NCI-H82 treated with DMSO at 0.1 percent for 48 hours (cell line): ENCODE data around the gene AKT3.

Experiments
- DNase-seq: peaks from one replicate; lab custom pipeline; 2025; ENCODE audit not compliant: unreplicated experiment; lab: John Stamatoyannopoulos, UW

AKT3 gene

GRCh38 chr1:243471754-243472745 lies 378.0 kb downstream of the AKT3 start:
- no peak for DNase-seq

GRCh38 chr1:243471026-243471685 lies 378.9 kb downstream of the AKT3 start:
- DNase-seq: peak; percentile 99

GRCh38 chr1:243470502-243470901 lies 379.5 kb downstream of the AKT3 start:
- DNase-seq: no peak

- no peak for DNase-seq
Observed at GRCh38 chr1:243469497-243469896, 380.5 kb downstream of the AKT3 start.

- DNase-seq: no peak
Observed at GRCh38 chr1:243465738-243466137, 384.3 kb downstream of the AKT3 start.

GRCh38 chr1:243465081-243465480 lies 385.0 kb downstream of the AKT3 start:
- DNase-seq: no peak

GRCh38 chr1:243462929-243463697 lies 386.9 kb downstream of the AKT3 start:
- no peak for DNase-seq

- no peak for DNase-seq
Observed at GRCh38 chr1:243461700-243462099, 388.3 kb downstream of the AKT3 start.

GRCh38 chr1:243459059-243459458 lies 391.0 kb downstream of the AKT3 start:
- no peak for DNase-seq

GRCh38 chr1:243457363-243457982 lies 392.6 kb downstream of the AKT3 start:
- DNase-seq: no peak

- no peak for DNase-seq
Observed at GRCh38 chr1:243455760-243456651, 394.0 kb downstream of the AKT3 start.

GRCh38 chr1:243454328-243454997 lies 395.6 kb downstream of the AKT3 start:
- DNase-seq: no peak

GRCh38 chr1:243452092-243452491 lies 398.0 kb downstream of the AKT3 start:
- DNase-seq: no peak

- DNase-seq: no peak
Observed at GRCh38 chr1:243449373-243449772, 400.7 kb downstream of the AKT3 start.

GRCh38 chr1:243447844-243448243 lies 402.2 kb downstream of the AKT3 start:
- DNase-seq: no peak

GRCh38 chr1:243447347-243447746 lies 402.7 kb downstream of the AKT3 start:
- no peak for DNase-seq

GRCh38 chr1:243443557-243443956 lies 406.5 kb downstream of the AKT3 start:
- DNase-seq: no peak

- no peak for DNase-seq
Observed at GRCh38 chr1:243441601-243442000, 408.4 kb downstream of the AKT3 start.

- DNase-seq: no peak
Observed at GRCh38 chr1:243440406-243440805, 409.6 kb downstream of the AKT3 start.
